GM21447 (cell line): ENCODE data around the gene DNMT3B.
A peak's percentile ranks its signal among the peaks of the same experiment; 100 is the strongest.
"Not testable (repeated sequence)": the region's sequence is repeated elsewhere in the genome, so short reads cannot be mapped to it uniquely, and the experiment has no call there.

Experiments
- ATAC-seq: cut with Tn5 transposase; IDR thresholded peaks from one replicate; pipeline ENCODE4 v1.9.1; 2021; ENCODE audit not compliant: unreplicated experiment

DNMT3B gene

DNA sequence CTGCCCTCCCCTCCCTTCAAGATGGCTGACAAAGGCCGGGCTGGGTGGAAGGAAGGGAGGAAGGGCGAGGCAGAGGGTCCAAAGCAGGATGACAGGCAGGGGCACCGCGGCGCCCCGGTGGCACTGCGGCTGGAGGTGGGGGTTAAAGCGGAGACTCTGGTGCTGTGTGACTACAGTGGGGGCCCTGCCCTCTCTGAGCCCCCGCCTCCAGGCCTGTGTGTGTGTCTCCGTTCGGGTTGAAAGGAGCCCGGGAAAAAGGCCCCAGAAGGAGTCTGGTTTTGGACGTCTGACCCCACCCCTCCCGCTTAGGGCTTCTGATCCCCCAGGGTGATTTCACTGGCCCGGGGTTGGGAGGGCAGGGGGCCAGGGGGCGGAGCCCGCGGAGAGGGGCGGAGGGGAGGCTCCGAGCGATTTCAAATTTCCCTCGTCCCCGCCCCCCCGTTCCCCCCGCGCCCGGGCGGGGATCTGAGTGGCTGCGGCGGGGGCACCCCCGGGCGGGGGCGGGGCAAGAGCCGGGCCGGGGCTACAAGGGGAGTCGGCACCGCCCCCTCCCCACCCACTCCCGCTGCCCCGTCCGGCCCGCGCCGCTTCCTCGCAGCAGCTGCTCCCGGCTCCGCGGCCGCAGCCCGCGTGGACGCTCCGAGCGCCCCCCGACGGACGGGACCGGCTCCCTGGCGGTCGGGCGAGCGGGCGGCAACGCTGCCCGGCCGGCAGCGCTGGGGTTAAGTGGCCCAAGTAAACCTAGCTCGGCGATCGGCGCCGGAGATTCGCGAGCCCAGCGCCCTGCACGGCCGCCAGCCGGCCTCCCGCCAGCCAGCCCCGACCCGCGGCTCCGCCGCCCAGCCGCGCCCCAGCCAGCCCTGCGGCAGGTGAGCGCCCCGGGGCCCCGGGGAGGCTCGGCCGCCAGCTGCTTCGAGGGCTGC is at the start of gene DNMT3B:
Gene DNMT3B (plus strand): TSS at position 555 of the 923 bp plus-strand sequence. CDS start 17,939 bp downstream, outside the sequence.
- ATAC-seq = peak; percentile 49

DNA sequence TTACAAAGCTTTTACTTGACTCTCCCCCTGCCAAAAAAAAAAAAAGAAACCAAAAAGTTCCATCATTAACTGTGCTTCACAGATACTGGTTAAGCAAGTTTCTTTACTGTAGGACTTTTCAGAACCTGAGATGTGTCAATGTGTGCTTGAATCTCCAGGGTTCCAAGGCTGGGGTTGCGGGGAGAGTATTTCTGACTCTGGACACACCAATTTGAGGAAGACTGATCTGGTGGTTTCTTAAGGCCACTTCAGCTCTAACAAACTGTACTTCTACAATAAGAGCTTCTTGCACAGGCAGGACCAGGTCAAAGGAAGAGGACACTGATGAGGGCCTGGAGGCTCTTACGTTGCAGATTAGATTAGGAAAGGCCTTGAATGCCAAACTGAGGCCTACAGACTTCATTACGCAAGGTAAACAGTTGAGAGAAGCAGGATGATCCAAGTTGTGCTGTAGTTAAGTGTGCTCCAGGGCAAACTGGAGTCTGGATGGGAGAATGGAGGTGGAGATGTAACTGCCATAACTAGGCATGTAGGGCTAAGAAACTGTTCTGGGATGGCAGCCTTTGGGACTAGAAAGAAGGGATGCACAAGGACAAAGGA is 43.3 kb upstream of the DNMT3B start:
- ATAC-seq = no peak

DNA sequence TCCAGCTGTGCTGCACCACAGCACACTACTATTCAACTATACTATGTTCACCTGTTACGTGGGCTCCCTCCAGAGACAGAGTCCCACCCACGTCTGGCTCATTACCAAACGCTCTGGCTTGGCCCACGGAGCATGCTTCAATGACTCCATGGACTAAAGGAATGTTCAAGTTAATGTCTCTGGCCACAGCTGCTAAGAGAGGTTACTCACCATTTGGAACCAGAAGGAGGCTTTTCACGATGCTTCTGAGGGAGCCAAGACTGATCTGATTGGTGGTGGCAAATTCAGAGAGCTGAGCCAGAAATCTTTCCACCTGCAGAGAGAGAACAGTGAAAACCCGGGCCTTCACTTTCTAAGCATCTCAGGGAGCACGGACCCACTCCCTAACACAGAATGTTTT is 34.5 kb upstream of the DNMT3B start:
- no peak for ATAC-seq

DNA sequence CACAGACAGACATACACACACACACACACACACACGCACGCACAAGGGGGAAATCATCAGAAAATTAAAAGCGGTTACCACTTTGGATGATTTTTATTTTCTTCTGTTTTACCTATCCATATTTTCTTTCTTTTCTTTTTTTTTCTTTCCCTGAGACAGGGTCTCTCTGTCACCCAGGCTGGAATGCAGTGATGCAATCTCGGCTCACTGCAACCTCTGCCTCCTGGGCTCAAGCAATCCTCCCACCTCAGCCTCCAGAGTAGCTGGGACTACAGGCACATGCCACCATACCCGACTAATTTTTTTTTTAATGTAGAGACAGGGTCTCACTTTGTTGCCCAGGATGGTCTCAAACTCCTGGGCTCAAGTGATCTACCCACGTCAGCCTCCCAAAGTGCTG is 33.8 kb upstream of the DNMT3B start:
- not testable (repeated sequence) for ATAC-seq

DNA sequence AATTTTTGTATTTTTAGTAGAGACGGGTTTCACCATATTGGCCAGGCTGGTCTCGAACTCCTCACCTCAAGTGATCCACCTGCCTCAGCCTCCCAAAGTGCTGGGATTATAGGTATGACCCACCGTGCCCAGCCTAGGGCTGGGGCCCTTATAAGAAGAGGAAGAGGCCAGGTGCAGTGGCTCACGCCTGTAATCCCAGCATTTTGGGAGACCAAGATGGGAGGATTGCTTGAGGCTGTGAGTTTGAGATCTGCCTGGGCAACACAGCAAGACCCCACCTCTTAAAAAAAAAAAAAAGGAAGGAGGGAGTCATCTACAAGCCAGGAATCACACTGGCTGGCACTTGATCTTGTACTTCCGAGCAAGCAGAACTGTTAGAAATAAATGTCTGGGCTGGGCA is 32.9 kb upstream of the DNMT3B start:
- not testable (repeated sequence) for ATAC-seq

DNA sequence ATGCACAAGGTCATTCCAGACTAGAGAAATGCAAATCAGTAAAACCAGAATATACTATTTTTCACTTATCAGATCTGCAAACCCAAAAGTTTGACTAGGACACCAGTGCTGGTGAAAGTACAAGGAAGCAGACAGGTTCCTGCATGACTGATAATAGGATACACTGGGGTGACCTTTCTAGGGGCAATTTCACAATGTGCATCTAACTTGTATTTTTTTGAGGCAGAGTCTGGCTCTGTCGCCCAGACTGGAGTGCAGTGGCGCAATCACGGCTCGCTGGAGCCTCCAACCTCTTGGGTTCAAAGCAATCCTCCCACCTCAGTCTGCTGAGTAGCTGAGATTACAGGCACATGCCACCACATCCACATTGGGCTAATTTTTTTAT is 30.3 kb upstream of the DNMT3B start:
- no peak for ATAC-seq

DNA sequence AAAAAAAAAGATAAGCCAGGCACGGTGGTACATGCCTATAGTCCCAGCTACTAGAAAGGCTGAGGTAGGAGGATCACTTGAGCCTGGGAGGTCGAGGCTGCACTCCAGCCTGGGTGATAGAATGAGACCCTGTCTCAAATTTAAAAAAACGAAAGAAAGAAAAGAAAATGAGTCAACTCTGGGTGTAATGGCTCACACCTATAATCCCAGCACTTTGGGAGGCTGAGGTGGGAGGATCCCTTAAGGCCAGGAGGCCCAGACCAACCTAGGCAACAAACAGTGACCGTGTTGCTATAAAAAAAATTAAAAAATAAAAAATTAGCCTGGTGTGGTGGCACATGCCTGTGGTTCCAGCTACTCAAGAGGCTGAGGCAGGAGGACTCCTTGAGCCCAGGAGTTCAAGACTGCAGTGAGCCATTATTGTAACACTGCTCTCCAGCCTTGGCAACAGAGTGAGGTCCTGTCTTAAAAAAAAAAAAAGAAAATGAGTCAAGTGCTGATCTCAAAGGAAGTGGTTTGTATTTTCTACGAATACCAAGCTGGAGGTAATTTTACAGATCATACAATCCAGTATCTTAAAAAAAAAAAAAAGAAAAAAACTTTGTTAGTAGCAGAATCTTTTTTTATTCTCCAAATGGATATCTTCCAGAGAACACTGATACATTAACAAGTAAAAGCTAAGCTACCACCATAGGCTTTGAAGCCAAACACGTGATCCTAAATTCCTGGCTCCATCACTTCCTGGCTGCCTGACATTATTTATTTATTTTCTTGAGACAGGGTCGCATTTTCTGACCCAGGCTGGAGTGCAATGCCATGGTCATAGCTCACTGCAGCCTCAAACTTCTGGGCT is 24.6 kb upstream of the DNMT3B start:
- ATAC-seq = no peak

DNA sequence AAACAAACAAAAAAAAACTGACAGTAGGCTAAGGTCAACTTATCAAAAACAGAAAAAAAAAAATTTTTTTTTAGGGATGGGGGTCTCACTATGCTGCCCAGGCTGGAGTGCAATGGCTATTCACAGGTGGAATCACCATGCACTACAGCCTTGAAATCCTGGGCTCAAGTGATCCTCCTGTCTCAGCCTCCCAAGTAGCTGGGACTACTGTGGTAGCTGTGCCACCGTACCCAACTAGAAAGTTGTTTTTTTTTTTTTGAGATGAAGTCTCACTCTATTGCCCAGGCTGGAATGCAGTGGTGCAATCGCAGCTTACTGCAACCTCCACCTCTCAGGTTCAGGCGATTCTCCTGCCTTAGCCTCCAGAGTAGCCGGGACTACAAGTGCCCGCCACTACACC is 21.0 kb upstream of the DNMT3B start:
- ATAC-seq = no peak

DNA sequence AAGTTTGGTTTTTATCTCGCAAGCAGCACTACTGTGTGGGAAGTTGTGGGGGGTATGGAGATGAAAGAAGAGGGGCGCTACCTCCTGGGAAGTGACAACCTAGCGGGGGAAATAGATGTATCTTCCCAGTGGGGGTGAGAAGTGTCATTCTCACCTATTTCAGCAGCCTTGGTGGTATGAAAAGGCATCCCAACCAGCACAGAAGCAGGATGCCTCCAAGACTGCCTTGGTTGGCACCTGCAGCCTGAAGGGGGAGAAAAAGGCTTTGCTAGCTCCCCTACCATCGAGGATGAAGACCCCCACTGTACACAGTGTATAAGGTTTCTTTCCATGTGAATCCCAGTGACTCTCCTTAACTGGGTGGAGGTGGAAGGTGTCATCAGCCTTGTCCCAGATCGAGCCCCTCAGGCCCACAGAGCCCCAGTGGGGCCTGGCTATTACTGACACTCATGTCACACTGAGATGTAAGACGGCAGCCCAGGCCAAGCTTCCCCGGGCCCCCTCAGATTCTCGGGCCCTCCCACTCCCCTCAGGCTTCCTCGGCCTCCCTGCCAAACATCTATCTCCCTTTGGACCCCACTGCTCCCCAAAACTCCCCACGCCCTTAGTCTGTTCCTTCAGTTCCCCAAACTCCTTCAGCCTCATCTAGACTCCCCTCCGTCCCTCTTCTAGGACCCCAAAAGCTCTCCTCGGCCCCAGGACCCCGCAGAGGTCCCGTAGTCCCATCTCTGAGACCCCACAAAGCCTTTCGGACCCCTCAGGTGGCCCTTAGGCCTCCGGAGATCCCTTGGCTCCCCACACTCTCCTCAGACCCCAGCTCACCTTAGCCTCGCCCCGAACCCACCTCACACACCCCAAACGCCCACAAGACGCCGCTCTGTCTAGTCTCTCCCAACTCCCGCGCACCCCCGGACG is 19.6 kb upstream of the DNMT3B start:
- ATAC-seq = no peak

DNA sequence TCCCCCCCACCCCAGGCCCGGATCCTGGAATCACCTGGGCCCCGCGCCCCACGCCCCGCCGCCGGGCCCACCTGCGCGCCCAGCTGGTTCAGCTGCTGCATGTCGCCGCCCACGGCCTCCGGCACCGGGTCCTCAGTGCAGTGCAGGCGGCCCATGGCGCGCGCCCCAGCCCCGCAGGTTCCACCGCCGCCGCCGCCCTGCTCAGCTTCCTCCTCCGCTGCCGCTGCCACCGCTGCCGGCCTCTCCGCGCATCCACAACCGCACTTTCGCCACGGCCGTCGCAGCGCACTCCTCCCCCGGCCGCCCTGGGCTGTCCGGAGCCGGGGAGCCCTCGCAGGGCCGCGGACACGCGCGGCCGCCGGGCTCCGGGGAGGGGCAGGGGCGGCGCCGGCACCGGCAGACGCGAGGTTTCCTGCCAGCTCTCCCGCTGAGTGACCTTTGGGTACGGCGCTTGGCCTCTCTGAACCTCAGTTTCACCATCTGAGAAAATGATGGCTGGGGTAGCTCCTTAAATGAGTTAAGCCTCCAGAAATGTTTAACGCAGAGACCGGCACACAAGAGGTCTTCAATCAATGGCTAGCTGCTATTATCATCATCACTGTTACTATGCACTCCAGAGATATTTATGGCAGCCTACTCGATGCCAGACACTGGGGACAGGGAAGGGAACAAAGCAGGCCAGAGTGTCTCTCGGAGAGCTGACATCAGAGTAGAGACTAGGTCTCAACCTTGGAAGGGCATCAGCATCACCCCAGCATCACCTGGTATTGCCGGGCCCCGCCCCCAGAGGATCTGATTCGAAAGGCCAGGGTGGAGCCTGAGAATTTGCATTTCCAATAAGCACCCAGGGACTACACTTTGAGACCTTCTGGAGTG is 18.7 kb upstream of the DNMT3B start, which contains the start of gene COMMD7:
Gene COMMD7 (minus strand): TSS at position 231 of the 876 bp plus-strand sequence. CDS start 76 bp downstream, at position 155.
- peak; percentile 76 for ATAC-seq

DNA sequence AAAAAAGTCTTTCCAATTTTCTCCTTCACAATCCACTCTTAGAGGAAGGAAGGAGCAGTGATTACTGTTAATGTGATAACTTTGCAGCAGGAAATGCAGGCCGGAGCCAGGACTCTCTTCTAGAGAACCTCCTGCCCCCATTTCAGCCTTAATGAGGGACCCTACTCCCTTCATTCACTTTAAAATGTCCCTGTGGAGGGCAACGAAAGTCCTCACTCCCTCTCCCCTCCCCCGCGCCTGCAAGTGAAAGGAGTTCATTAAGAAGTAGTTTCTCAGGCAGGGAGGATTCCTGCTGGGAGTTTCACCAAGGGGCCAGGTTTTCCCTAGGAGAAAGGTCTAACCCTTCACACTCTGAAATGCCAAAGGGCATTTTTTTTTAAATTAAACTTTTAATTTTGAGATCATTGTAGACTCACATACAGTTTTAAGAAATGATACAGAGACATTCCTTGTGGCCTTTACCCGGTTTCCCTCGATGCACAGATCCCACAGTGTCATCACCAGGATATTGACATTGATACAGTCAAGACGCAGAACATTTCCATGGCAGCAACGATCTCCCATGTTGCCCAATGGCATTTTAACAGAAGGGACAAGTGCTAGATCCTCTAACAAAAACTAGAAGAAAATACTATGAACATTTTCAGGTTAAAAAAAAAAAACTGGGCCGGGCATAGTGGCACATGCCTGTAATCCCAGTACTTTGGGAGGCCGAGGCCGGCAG is 12.1 kb upstream of the DNMT3B start:
- ATAC-seq = no peak

DNA sequence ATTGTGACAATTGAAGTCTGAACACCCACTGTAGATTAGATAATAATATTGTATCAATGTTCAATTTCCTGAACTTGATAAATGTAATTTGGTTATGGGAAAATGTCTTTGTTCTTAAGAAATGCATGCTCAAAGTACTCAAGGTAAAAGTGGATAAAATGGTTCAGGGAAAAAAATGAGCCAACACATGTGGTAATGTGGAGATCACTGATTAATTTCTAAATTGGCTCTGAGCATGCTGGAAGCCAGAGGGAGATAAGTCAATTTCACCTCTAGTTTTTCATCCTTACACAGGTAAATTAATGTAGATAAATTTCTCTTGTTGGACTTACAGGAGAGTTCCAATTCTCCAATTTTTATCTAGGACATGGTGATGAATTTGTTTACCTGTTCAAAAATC is 10.9 kb upstream of the DNMT3B start:
- no peak for ATAC-seq

DNA sequence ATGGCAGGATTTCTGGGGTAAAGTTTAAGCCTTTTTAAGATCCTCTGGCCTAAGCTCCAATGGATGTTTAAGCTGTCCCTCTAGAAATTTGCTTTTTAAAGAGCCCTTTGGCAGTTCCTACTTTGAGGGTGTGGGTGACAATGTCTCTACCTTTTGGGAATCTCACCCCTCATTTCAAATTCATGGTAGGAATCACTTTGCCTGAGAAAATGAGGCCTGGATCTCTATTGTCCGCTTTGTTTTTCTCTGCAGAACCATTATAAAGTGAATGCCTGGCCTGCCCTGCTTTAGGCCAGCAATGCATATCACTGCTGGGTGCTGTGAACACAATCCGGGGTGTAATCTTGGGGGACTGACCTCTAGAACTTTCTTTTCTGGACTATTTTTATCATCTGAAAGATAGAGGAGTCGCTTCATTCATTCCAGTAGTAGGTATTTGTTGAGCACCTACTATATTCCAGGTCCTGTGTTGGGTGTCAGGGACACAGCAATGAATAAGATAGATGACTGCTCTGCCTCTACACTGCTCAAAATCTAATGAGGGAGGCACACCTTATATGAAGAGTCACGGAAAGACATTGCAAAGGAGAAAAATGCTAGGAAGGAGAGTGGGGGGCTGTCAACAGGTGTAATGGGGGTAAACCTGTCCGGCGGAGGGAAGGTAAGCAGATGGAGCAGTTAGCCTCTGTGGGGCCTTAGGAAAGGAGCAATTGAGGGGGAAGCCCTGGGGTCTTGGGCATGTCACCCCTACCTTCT is 10.3 kb upstream of the DNMT3B start:
- ATAC-seq = no peak

DNA sequence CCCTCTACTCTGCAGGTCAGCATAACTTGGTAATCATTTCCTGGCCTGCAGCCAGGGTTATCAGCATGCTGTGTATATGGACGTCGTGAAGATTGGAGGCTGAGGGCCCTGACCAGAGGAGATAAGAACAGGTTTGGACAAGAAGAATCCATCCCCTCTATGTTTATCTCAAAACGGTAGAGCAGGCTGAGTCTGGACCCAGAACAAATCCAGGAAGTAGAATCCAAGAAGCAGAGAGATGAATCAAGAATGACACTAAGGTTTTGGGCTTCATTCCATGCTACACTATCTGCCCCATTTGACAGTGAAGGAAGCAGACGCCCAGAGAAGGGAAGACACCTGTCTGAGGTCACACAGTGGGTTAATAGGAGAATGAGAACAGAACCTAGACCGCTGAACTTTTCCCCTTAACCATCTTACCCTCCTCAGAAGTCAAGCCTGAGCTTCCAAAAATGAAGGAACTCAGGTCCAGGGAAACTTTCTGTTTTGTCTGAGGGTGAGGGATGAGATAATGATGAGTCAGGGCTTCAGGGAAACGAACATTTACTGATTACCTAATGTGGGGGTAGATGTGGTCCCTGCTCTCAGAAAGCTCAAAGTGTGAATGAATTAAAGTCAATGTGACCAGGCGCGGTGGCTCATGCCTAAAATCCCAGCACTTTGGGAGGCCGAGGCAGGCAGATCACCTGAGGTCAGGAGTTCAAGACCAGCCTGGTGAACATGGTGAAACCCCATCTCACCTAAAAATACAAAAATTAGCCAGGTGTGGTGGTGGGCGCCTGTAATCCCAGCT is 9.5 kb upstream of the DNMT3B start:
- ATAC-seq = no peak

DNA sequence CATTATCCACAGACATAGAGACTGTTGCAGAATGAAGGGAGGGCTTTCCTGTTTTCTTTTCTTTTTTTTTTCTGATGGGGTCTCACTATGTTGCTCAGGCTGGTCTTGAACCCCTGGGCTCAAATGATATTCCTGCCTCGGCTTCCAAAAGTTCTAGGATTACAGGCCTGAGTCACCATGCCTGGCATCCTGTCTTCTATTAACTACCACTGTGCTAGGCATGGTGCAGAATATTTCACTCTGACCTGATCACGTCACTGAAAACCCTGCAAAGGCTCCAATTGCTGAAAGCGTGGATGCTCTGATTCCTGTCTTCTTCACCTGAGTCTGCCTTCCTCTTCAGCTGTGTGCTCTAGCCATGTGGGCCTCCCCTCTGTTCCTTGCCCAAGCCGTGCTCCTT is 8.5 kb upstream of the DNMT3B start:
- ATAC-seq = no peak

DNA sequence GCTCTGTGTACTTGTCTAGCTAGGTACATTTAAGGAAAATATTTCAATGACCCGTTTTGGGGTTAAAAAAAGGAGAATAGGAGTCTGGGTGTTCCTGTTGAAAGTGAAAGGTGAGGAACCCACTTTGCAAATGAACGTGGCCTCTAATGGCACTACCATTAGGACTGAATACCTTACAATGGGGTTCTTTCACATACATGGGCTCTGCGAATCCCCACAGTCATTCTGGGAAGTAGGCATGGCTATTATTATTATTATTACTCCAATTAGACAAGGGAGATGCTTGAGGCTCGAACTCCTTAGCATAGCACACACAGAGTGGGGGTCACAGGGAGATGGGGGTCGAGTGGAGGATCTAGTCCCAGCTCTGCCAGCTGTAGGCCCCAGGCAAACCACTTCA is 6.0 kb upstream of the DNMT3B start:
- no peak for ATAC-seq

DNA sequence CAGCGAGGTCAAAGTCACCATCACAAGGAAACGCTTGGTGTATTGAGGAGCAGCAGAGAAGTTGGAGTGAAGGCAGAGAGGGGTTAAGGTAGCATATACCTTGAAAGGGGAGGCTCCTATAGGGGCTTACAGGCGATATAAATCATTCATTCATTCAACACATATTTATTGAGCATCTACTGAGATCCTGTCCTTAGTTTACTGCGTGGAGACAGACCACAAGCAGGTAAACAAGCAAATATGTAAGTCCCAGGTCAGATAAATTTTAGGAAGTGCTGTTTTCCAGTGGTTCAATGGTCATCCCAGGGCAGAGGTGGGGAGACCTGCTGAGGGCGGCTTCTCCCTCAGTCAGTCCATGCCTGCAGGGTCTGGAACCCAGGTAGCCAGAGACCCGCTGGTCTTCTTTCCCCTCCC is 761 bp upstream of the DNMT3B start:
- no peak for ATAC-seq
